ENCODE measurements around the gene ADAMTS12.

The ADAMTS12 gene

DNA sequence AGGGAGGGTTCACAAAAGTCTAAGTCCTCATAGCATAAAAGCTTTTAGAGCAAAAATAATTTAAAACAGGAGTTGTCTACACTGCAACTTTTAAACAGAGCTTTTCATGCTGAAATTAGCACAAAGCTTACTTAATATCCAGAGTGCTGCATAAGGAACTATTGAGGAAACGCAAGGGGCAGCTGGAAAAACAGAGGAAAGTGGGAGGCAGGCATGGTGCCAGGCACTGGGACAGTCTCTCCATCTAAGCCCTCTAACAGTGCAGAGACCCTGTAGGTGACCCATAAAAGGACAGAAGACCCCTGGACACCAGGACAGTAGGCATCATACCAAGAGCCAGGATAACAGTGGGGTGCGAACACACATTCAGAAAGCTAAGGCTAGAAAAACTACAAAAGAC, 49.3 kb downstream of the ADAMTS12 start:
- no peak for DNase-seq

GRCh38 chr5:33841891-33842290, 49.9 kb downstream of the ADAMTS12 start:
- DNase-seq = no peak

GRCh38 chr5:33840927-33841547, 50.8 kb downstream of the ADAMTS12 start:
- no peak for DNase-seq

GRCh38 chr5:33837301-33837700, 54.5 kb downstream of the ADAMTS12 start:
- no peak for DNase-seq

GRCh38 chr5:33834334-33834733, 57.5 kb downstream of the ADAMTS12 start:
- no peak for DNase-seq

- no peak for DNase-seq
Measured at GRCh38 chr5:33833237-33833575, 58.6 kb downstream of the ADAMTS12 start.

DNA sequence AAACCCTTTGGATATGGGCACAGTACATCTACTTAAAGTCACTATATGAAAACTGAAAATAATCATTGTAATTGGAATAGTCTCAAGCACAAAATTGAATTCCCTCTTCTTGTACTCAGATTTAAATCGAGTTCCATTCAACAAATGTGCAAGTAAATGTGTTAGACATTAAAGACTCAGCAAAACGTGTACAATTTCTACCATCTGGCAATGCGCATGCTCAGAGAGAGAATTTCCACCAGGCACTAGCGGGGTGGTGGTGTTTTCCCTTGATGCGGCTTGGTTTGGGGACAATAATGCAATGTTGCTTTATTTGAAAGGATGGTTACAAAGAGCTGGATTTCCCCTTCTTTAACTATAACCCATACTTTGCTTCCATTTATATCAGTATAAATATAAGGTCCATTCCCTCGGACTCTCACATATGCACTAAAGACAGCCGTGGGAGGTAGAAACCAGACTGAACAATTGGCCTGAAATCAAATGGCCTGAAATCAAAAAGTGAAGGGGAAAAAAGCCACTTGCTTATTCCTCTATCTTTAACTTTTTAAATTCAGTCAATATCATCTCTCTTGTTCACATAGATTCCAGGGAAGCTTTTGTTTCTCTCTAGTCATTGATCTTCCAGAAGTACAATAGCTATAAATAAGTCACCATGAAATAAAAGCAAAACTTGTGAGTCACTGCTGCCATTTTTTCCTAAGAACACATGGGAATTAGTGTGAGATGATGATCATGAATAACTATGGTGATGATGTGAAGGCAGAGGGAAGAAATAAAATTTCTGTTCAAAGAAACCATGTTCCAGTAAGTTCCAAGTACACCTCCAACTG, 59.2 kb downstream of the ADAMTS12 start:
- DNase-seq = no peak

GRCh38 chr5:33831041-33831440, 60.7 kb downstream of the ADAMTS12 start:
- DNase-seq = no peak

GRCh38 chr5:33829430-33829829, 62.4 kb downstream of the ADAMTS12 start:
- no peak for DNase-seq

GRCh38 chr5:33828626-33829308, 63.0 kb downstream of the ADAMTS12 start:
- no peak for DNase-seq

DNA sequence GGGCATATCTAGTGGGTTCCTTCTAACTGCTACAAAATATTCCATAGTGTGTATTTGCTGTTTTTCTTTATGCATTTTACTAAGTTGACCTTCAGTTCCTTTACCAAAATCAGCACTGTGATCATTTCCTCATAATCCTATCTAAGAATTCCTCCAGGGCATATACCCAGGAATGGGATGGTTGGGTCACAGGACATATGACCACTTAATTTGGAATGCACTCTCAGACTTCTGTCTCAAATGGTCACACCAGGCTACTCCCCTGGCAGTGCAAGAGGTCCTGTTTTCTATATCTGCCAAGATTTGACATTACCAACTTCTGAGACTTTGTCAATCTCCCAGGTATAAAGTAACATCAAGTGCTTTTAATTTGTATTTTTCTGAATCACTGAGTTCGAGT, 63.9 kb downstream of the ADAMTS12 start:
- DNase-seq = no peak

DNA sequence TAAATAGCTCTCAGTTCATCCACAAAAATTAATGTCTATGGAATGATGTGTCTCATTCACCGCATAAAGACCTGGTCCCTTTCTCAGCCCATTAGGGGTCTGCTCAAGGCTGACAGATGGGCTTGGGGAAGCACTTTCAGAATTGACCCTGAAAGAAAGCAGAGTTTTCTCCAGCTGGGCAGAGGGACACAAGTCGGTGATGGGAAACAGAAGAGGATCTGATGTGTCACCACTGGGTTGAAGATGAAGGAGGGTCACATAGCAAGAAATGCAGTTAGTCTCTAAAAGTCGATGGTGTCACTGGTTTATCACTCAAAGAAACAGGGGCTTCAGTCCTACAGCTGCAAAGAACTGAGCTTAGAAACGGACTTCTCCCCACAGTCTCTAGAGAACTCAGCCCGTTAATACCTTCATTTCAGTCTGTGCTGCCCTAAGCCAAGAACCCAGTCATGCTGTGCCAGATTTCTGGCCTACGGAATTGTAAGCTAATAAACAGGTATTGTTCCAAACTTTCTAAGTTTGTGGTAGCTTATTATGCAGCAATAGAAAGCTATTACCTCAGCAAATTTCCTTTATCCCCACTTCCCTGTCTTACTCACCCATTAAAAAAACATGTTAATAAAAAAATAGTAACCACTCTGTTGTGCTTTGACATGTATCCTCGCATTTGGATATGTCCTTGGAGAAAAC, 64.6 kb downstream of the ADAMTS12 start:
- no peak for DNase-seq

DNA sequence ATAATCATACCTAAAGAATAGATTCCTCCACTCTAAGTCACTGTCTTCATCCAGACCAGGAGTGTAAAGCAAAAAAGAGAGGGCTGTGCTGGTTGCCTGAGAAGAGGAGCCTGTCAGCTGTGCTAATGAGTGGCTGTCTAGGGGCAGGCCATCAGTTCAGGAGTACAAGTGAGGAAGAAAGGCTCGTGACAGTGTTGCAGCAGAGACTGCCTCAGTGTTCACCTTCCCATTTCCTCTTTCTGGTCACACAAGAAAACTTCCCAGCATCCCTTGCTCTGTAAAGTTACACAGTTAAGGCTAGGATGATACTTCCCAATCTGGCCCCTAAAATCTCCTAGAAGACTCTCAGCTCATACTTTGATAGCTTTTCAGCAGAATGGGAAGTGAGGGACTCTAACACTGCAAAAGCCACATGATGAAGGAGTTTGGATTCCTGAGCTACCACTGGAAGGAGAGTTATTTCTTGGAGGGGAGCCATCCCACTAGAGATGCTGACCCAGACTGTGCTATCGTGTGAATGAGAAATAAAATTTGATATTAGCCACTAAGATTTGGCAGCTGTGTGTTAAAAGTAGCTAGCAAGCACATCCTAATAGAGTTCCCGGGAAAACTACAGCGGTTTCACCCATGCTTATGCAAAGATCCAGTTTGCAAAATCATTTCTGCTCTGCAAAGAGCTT, 67.1 kb downstream of the ADAMTS12 start:
- DNase-seq = no peak

DNA sequence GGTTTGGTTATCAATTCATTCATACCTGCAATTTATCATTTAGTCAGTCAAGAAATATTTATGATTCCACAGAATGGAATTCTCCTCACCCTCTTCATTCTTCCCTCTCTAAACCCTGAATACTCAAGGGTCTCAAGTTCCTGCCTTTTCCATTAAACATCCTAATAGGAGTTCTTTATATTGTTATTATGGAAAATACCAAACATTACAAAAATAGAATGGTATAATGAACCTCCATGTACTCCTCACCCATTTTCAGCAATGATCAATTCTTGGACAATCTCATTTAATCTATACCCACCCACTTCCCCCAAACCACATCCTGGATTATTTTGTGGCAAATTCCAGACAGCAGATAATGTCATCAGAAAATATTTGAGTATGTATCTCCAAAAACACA, 74.5 kb downstream of the ADAMTS12 start:
- DNase-seq = no peak

- DNase-seq = no peak
Measured at GRCh38 chr5:33816791-33817190, 75.0 kb downstream of the ADAMTS12 start.

DNA sequence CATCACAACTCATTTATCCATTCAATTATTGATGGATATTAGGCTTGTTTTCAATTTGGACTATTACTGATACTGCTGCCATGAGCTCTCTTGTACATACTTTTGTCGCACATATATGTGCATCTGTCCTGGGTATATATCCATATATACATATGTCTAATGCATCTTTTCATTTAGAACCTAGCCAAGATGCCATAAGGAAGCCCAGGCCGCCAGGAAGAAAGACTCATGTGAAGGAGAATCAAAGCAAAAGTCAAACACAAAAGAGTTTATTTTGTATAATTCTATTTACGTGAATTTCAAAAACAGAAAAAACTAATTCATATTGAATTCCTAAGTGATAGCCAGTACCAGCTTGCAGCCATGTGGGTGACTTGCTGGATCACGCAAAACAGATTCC, 79.0 kb downstream of the ADAMTS12 start:
- no peak for DNase-seq

- DNase-seq = no peak
Measured at GRCh38 chr5:33810491-33811120, 81.2 kb downstream of the ADAMTS12 start.

DNA sequence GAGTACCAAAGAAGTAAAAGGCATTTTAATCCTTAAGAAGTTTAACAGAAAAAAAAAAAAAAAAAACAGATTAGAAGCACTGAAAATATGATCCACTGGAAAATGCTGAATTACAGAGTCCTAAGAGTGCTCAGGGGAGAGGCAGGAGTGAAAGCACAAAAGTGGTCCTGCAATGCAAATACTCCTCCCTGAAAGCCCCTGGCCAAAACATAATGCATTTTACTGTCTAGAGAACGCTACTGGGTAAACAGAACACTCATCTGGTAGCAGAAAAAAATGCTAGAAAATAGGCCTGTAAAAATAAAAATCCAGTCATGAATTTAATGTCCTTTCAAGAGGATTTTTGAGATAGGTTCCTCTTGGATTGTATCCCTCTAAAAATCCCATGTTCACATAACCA, 81.9 kb downstream of the ADAMTS12 start:
- DNase-seq = no peak

- no peak for DNase-seq
Measured at GRCh38 chr5:33808699-33809098, 83.1 kb downstream of the ADAMTS12 start.

GRCh38 chr5:33807771-33808170, 84.0 kb downstream of the ADAMTS12 start:
- DNase-seq = no peak

GRCh38 chr5:33806738-33807442, 84.9 kb downstream of the ADAMTS12 start:
- DNase-seq = no peak

DNA sequence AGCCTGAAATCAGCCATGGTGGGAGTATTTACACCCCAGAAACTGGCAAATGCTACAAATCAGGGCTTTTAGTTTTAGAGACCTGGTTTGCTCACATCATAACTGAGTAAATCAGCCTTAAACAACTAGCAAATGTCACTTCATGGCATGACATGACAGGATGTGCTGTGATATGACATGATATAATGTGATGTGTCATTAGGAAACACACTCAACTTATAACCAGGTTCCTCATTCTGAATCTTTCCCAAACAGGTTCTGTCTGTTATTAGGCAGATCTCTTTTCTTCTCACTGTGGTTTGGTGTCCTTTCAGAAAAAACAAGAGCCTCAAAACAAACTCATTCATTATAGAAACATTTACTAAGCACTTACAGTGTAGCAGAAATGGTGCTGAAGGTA, 90.5 kb downstream of the ADAMTS12 start:
- no peak for DNase-seq

All from activated gamma-delta T cell treated with Interleukin-2 at 50 U/mL for 16 hours (primary cell).